Measurements from ENCODE around the gene ADGRE3. TPM values are rescaled to one million over a fixed set of nuclear protein-coding genes. Genes with fewer than 3 reads are reported as not detected.
A peak's percentile ranks its signal among the peaks of the same experiment; 100 is the strongest.

The ADGRE3 gene
- total RNA-seq, 1 donor from 2014 or later, result 17.3 TPM

- H3K27me3 ChIP-seq, result no peaks in the 10 kb centered on the region
- no peaks in the 10 kb centered on the region for H3K9me3 ChIP-seq
- ATAC-seq (no peak), DNase-seq (no peak)
- H3K4me1 ChIP-seq, result peaks cover 8% of the 10 kb centered on the region
- intact Hi-C loops (cut with DNase I), result no loop called here
- H3K27ac ChIP-seq, result no peak overlapping the region
- TF ChIP-seq, protein P1, sequence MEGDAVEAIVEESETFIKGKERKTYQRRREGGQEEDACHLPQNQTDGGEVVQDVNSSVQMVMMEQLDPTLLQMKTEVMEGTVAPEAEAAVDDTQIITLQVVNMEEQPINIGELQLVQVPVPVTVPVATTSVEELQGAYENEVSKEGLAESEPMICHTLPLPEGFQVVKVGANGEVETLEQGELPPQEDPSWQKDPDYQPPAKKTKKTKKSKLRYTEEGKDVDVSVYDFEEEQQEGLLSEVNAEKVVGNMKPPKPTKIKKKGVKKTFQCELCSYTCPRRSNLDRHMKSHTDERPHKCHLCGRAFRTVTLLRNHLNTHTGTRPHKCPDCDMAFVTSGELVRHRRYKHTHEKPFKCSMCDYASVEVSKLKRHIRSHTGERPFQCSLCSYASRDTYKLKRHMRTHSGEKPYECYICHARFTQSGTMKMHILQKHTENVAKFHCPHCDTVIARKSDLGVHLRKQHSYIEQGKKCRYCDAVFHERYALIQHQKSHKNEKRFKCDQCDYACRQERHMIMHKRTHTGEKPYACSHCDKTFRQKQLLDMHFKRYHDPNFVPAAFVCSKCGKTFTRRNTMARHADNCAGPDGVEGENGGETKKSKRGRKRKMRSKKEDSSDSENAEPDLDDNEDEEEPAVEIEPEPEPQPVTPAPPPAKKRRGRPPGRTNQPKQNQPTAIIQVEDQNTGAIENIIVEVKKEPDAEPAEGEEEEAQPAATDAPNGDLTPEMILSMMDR (IDR thresholded peaks at IDR 0.05), result no peak
- H3K4me3 ChIP-seq, result no peak overlapping the region
- no peaks in the 10 kb centered on the region for H3K36me3 ChIP-seq
Measured at GRCh38 chr19:14577264-14577663, 97.4 kb downstream of the ADGRE3 start.

- Histone ChIP-seq H3K9me3 (no peaks in the 10 kb centered on the region), H3K36me3 (no peaks in the 10 kb centered on the region), H3K4me1 (peaks cover 8% of the 10 kb centered on the region), H3K27ac (no peak overlapping the region), H3K27me3 (no peaks in the 10 kb centered on the region), H3K4me3 (no peak overlapping the region)
- ATAC-seq (no peak), DNase-seq (no peak)
- TF ChIP-seq, protein P1 (IDR thresholded peaks at IDR 0.05), result no peak
- intact Hi-C loops (cut with DNase I), result no loop called here
Measured at GRCh38 chr19:14576363-14576762, 98.3 kb downstream of the ADGRE3 start.

DNA sequence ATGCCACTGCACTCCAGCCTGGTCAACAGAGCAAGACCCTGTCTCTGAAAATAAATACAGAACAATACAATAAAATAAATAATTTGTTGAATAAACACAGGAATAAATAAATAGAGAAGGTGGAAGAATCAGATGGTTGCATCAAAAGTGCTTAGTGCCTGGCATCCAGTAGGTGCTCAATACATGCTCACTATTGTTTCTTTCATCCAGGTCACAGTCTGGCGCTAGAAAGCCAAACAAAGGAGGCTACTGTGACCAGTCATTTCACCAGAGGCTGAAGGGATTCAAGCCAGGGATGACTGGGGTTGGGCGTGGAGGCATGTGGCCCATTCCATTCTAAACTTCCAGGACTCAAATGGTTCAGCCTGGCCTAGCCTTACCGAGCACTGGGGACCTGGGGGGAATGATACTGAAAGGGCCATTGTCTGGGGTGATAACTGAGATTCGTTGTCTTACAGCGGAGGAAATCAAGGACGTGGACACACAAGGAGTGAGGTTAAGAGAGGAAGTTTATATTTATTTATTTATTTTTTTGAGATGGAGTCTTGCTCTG is 99.1 kb downstream of the ADGRE3 start:
- Histone ChIP-seq H3K4me3 (no peak overlapping the region), H3K36me3 (no peaks in the 10 kb centered on the region), H3K27me3 (no peaks in the 10 kb centered on the region), H3K4me1 (peaks cover 17% of the 10 kb centered on the region), H3K9me3 (no peaks in the 10 kb centered on the region), H3K27ac (no peak overlapping the region)
- no peak for DNase-seq
- no peak for ATAC-seq
- TF ChIP-seq, protein P1 (IDR thresholded peaks at IDR 0.05), result no peak
- intact Hi-C loops (cut with DNase I), result no loop called here

DNA sequence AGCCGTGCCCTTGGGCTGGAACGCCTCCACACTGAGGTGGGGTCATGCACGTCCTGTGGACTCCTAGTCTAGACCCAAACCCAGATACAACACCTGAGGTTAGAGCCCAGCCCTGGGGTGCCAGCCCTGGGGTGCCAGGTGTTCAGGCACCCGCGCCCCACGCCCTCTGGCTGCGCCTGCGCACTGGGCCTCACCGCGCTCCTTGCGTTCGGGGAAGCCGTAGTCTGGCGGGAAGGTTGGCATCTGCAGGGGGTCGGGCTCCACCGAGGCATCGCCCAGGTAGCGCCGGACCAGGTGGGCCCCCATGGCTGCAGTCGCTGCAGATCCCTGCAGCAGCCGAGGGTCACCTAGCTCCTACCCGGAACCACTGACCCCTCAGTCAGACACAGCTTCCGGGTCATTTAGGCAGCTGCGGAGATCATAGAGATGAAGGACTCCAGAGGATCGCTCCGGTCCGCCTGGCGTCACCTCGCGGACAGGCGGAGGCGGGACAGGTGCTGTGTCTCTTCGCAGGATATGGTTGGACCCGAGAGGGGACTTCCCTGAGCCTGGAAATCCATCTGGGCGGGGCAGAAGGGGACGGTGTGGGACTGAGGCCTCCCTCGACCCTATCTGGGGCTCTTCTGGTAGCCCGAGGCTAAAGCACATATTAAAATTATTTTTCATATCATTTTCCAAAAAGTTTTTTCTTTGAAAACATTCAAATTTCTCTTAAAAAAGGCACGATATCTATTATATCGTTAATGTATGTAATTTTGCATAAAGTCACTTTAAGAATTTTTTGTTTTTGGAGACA is 102.8 kb downstream of the ADGRE3 start, which contains the start of gene NDUFB7:
Gene NDUFB7 (minus strand): TSS at position 372 of the 796 bp plus-strand sequence. CDS start 66 bp downstream, at position 306.
- peak within 1 kb of the TSS; percentile 75 for H3K27ac ChIP-seq
- no peaks in the 10 kb centered on the region for H3K27me3 ChIP-seq
- intact Hi-C loops (cut with DNase I), result no loop called here
- DNase-seq (peak; percentile 94), ATAC-seq (peak; percentile 97)
- no peaks in the 10 kb centered on the region for H3K9me3 ChIP-seq
- H3K4me3 ChIP-seq, result peak within 1 kb of the TSS; percentile 87
- no peaks in the 10 kb centered on the region for H3K36me3 ChIP-seq
- TF ChIP-seq, protein P1 (IDR thresholded peaks at IDR 0.05), result peak; percentile 74
- peaks cover 25% of the 10 kb centered on the region for H3K4me1 ChIP-seq

DNA sequence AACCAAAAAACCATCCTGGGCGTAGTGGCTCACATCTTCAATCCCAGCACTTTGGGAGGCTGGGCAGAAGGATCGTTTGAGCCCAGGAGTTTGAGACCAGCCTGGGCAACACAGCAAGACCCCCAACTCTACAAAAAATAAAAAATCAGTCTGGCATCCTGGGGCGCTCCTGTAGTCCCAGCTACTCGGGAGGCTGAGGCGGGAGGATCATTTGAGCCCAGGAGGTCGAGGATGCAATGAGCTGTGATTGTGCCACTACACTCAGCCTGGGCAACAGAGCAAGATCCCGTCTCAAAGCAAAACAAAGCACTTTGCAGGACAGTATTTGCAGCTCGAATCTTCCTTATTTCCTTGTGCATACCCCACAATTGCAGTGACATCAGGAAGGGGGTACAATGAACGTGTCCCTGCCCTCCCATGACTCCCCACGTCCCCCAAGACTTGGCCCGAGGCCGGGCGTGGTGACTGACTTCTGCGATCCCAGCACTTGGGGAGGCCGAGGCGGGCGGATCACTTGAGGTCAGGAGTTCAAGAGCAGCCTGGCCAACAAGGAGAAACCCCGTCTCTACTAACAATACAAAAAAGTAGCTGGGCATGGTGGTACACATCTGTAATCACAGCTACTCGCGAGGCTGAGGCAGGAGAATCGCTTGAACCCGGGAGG is 103.6 kb downstream of the ADGRE3 start:
- H3K27ac ChIP-seq, result peak overlapping the region; percentile 75
- intact Hi-C loops (cut with DNase I), result no loop called here
- DNase-seq (no peak), ATAC-seq (no peak)
- no peaks in the 10 kb centered on the region for H3K9me3 ChIP-seq
- H3K36me3 ChIP-seq, result peaks cover 4% of the 10 kb centered on the region
- H3K27me3 ChIP-seq, result no peaks in the 10 kb centered on the region
- peaks cover 25% of the 10 kb centered on the region for H3K4me1 ChIP-seq
- H3K4me3 ChIP-seq, result peak overlapping the region; percentile 87
- TF ChIP-seq, protein P1 (IDR thresholded peaks at IDR 0.05), result no peak

Other genes with a start within 250 kb of the ADGRE3 start
- 159 TPM for gene PKN1, start 241.5 kb downstream of the ADGRE3 start, total RNA-seq
- gene PTGER1, start 199.5 kb downstream of the ADGRE3 start, total RNA-seq, result 2.5 TPM
- gene GIPC1, start 178.7 kb downstream of the ADGRE3 start, total RNA-seq, result 97.7 TPM
- 99.7 TPM for gene DNAJB1, start 156.4 kb downstream of the ADGRE3 start, total RNA-seq
- gene TECR, start 145.2 kb downstream of the ADGRE3 start, total RNA-seq, result 123 TPM
- gene NDUFB7, start 102.8 kb downstream of the ADGRE3 start, total RNA-seq, result 113 TPM
- not detected for gene CLEC17A, start 91.8 kb downstream of the ADGRE3 start, total RNA-seq
- 20.4 TPM for gene ZNF333, start 15.2 kb upstream of the ADGRE3 start, total RNA-seq
- gene ADGRE2, start 103.7 kb upstream of the ADGRE3 start, total RNA-seq, result 17.0 TPM
- gene OR7A5, start 160.3 kb upstream of the ADGRE3 start, total RNA-seq, result not detected
- gene OR7C1, start 160.3 kb upstream of the ADGRE3 start, total RNA-seq, result not detected
- gene OR7A10, start 174.1 kb upstream of the ADGRE3 start, total RNA-seq, result not detected
- not detected for gene OR7A17, start 211.3 kb upstream of the ADGRE3 start, total RNA-seq

Measured in upper lobe of right lung (tissue), 1 donor.